ENCODE results near the gene SNPH.

GRCh38 chr20:1317545-1318255, 51.6 kb downstream of the SNPH start:
- no peak for TF ChIP-seq SIN3A (IDR thresholded peaks at IDR 0.05; ENCODE audit: borderline replicate concordance, insufficient read depth, low read length)
- TF ChIP-seq POLR2AphosphoS5 (IDR thresholded peaks at IDR 0.05; ENCODE audit: low read depth, low read length), result no peak
- TF ChIP-seq FOXP2 (optimal IDR thresholded peaks at IDR 0.05; ENCODE audit: borderline replicate concordance, extremely low read depth, extremely low read length, insufficient read depth), result no peak
- no peak for TF ChIP-seq TAF1 (IDR thresholded peaks at IDR 0.05; ENCODE audit: borderline replicate concordance, insufficient read depth, low read length)
- no peak for TF ChIP-seq REST (IDR thresholded peaks at IDR 0.05; ENCODE audit: insufficient read depth in 1 of 2, low read depth in 2 of 2, low read length in 2 of 2)

All from PFSK-1 (cell line).